Natural killer cell (primary cell): ENCODE data around the gene ZDHHC19. TPM values are rescaled to one million over a fixed set of nuclear protein-coding genes. Genes with fewer than 3 reads are reported as not detected.

ENCODE experiments used
- ATAC-seq, 3 donors: fragments of 150-1000 bp in 2 of 3; fragments of 200-7000 bp in 1 of 3; cut with Tn5 transposase; 1 replicate in 1 of 3; 2 replicates in 2 of 3; pipeline ENCODE4 v1.10.0; 2021; ENCODE audit warnings: mild to moderate bottlenecking in 2 of 3, moderate library complexity in 2 of 3
- DNase-seq, 2 donors: peaks; one replicate each; pipeline versions ENCODE4 v3.0.0 to v3.0.0-alpha.2; 2013 to 2021; ENCODE audit warnings: mixed read lengths in 1 of 2
- H3K27ac ChIP-seq: one replicate; pipeline ENCODE4 v1.5.1; 2013; ENCODE audit warnings: mild to moderate bottlenecking, low read length
- H3K27me3 ChIP-seq: one replicate; pipeline ENCODE4 v1.6.1; 2013; ENCODE audit warnings: low read length; ENCODE audit not compliant: control insufficient read depth, insufficient read depth
- H3K36me3 ChIP-seq: one replicate; pipeline ENCODE4 v1.6.1; 2013; ENCODE audit warnings: low read length; ENCODE audit not compliant: control insufficient read depth, insufficient read depth
- H3K4me1 ChIP-seq: one replicate; pipeline ENCODE4 v1.6.1; 2013; ENCODE audit warnings: low read length; ENCODE audit not compliant: control insufficient read depth, insufficient read depth
- H3K4me3 ChIP-seq: one replicate; pipeline ENCODE4 v1.5.1; 2013; ENCODE audit warnings: low read length
- H3K9me3 ChIP-seq: one replicate; pipeline ENCODE4 v1.6.1; 2013; ENCODE audit warnings: low read length; ENCODE audit not compliant: control insufficient read depth, insufficient read depth
- H3K27ac Mint-ChIP-seq, 2 donors: one replicate each; pipeline ENCODE4 v1.8.0; 2022; ENCODE audit warnings: mild to moderate bottlenecking in 2 of 2, mixed read lengths in 2 of 2, moderate library complexity in 1 of 2
- H3K27me3 Mint-ChIP-seq, 2 donors: one replicate each; pipeline ENCODE4 v1.8.0; 2022; ENCODE audit warnings: low read depth in 2 of 2, mixed read lengths in 2 of 2
- H3K36me3 Mint-ChIP-seq: one replicate; pipeline ENCODE4 v1.8.0; 2022; ENCODE audit warnings: mixed read lengths
- H3K4me1 Mint-ChIP-seq, 2 donors: one replicate each; pipeline ENCODE4 v1.8.0; 2022; ENCODE audit warnings: mixed read lengths in 2 of 2
- H3K4me3 Mint-ChIP-seq: one replicate; pipeline ENCODE4 v1.8.0; 2022; ENCODE audit warnings: mild to moderate bottlenecking, moderate library complexity, mixed read lengths
- H3K9me3 Mint-ChIP-seq, 2 donors: one replicate each; pipeline ENCODE4 v1.8.0; 2022; ENCODE audit warnings: mixed read lengths in 2 of 2
- WGBS: methylation state at CpG from one replicate; pipeline ENCODE4 v1.1.7; 2013; ENCODE audit warnings: missing lambda C conversion rate; ENCODE audit not compliant: insufficient coverage; 5-methylcytosine and 5-hydroxymethylcytosine counted together
- intact Hi-C: fragments of 100-400 bp; cut with micrococcal nuclease; formaldehyde crosslinking; loops from one replicate; pipeline ENCODE4 v1.14.2; 2022
- total RNA-seq, 4 donors: library from RNA; stranded (reverse); fragments of 120-200 nt in 1 of 4; gene quantifications; one replicate each; pipeline versions ENCODE4 v1.2.3 to v1.2.4, GENCODE V29; 2013 to 2022
- TF ChIP-seq, protein P1 (sequence below): fragments of 200-600 bp; IDR thresholded peaks from one replicate; pipeline ENCODE4 v1.8.0; 2022; ENCODE audit warnings: antibody characterized with exemption

ZDHHC19 gene
- total RNA-seq, 3 donors from 2014 or later (not counting 1 experiment from before 2014, with no cell fraction given), result not detected

DNA sequence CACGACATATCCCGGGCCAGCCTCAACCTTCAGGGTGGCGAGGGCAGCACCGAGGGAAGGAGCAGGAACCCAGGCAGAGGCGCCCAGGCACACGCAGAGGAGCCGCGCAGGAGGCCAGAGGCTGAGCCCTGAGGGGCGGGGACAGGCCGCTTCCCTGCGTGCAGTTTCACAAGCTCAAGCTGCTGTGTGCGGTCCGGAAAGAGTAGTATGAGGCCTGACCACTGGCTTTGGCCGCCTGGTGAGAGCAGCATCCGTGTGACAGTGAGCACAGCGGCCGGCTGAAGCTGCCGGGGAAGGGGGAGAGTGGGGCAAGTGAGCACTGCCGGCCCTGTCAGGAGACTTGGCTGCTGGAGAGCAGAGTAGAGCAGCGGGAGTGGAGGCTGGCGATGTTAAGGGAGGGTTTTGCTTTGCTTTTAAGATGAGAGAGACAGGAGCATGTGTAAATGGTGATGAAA, 8.7 kb downstream of the ZDHHC19 start:
- H3K9me3 ChIP-seq, result no peaks in the 10 kb centered on the region
- TF ChIP-seq, protein P1, sequence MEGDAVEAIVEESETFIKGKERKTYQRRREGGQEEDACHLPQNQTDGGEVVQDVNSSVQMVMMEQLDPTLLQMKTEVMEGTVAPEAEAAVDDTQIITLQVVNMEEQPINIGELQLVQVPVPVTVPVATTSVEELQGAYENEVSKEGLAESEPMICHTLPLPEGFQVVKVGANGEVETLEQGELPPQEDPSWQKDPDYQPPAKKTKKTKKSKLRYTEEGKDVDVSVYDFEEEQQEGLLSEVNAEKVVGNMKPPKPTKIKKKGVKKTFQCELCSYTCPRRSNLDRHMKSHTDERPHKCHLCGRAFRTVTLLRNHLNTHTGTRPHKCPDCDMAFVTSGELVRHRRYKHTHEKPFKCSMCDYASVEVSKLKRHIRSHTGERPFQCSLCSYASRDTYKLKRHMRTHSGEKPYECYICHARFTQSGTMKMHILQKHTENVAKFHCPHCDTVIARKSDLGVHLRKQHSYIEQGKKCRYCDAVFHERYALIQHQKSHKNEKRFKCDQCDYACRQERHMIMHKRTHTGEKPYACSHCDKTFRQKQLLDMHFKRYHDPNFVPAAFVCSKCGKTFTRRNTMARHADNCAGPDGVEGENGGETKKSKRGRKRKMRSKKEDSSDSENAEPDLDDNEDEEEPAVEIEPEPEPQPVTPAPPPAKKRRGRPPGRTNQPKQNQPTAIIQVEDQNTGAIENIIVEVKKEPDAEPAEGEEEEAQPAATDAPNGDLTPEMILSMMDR, result no peak
- Mint-ChIP-seq H3K4me3 (no peak overlapping the region), H3K27ac (no peak overlapping the region), H3K36me3 (no peaks in the 10 kb centered on the region), H3K4me1 (peaks cover 10 to 13% of the 10 kb centered on the region in 2 donors), H3K27me3 (peaks cover 7 to 14% of the 10 kb centered on the region in 2 donors), H3K9me3 (no peaks in the 10 kb centered on the region)
- H3K36me3 ChIP-seq, result no peaks in the 10 kb centered on the region
- 72% methylated on average over 21 of the region's 21 CpGs for WGBS
- no peak for DNase-seq
- H3K27ac ChIP-seq, result no peak overlapping the region
- ATAC-seq, result peak; percentile 22 to 55 (median 30)
- H3K4me3 ChIP-seq, result no peak overlapping the region
- intact Hi-C loops, result no loop called here
- no peaks in the 10 kb centered on the region for H3K27me3 ChIP-seq
- H3K4me1 ChIP-seq, result peaks cover 22% of the 10 kb centered on the region

DNA sequence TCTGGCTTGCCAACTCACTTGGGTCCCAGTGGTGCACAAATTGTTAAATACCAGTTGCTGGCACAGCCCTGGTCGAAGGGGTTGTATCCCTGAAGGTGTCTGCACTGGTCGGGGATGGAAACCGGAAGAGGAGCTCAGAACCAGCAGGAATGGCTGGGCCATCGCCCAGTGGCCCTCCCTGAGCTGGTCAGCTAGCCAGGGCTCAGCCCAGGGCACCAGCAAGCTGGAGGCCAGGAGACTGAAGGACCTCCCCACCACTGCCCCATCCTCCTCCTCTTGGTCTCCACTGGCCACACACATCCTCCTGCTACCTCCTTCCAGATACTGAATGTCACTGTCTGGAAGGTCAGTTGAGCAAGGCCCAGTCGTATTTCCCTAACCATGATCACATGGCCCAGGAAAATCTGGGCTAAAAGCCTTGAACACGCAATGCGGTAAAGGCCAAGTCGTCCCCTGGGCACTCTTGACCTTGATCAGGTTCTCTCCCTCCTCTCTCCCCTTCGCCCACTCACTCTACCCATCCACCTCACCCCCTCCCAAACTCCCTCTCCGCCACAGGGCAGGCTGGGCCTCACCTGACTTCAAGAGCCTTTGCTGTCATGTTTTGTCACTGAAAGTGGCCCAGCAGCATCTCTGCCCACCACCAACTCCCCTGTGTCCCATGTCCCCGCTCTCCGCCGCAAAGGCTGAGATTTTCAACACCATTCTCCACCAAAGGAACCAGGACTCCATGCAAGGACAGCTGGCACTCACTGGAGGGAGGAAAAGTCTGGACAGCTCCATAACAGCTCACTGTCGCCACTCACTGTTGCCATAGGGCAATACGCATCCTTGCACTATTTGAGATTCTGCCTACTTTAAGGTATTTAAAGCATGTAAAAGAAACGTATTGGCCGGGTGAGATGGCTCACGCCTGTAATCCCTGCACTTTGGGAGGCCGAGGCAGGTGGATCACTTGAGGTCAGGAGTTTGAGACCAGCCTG, 12.1 kb downstream of the ZDHHC19 start:
- Mint-ChIP-seq H3K4me3 (no peak overlapping the region), H3K36me3 (no peaks in the 10 kb centered on the region), H3K9me3 (no peaks in the 10 kb centered on the region), H3K4me1 (peaks cover 5 to 6% of the 10 kb centered on the region in 2 donors), H3K27ac (no peak overlapping the region), H3K27me3 (peaks cover 4 to 11% of the 10 kb centered on the region in 2 donors)
- WGBS, result 88% methylated on average over 15 of the region's 19 CpGs
- peaks cover 28% of the 10 kb centered on the region for H3K4me1 ChIP-seq
- H3K4me3 ChIP-seq, result no peak overlapping the region
- DNase-seq, result no peak
- no peak for ATAC-seq
- no peaks in the 10 kb centered on the region for H3K27me3 ChIP-seq
- H3K36me3 ChIP-seq, result no peaks in the 10 kb centered on the region
- intact Hi-C loops, result no loop called here
- no peak overlapping the region for H3K27ac ChIP-seq
- no peaks in the 10 kb centered on the region for H3K9me3 ChIP-seq
- TF ChIP-seq, protein P1, result no peak

DNA sequence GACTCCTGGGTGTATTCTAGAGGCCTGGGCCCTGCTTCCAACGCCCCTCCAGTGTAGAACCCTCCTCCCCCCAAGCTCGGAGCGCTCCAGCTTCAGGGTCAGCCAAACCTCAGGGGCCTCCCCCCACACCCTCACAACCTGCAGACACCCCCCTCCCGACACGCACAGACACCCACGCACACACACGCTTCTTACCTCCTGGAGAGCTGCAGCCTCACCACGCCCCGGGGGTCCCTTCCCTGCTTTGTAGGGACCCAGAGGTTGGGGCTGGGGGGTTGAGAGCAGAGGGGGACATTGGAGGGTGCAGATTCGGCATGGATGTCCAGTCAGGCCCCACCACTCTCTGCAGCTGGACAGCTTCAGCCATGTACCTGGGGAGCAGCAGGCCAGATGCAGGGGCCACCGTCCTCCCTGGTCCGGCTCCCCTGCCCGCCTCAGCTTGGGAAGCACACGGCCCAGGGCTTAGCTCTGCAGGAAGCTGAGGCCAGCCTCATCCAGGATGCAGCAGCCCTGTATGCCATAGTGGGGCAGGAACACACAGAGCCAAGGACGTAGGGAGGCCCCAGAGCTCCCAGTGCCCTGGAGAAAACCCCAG, 13.0 kb downstream of the ZDHHC19 start:
- peaks cover 5 to 6% of the 10 kb centered on the region in 2 donors for H3K4me1 Mint-ChIP-seq
- Histone ChIP-seq H3K9me3 (no peaks in the 10 kb centered on the region), H3K27ac (no peak overlapping the region), H3K4me3 (no peak overlapping the region), H3K27me3 (no peaks in the 10 kb centered on the region), H3K4me1 (peaks cover 29% of the 10 kb centered on the region), H3K36me3 (no peaks in the 10 kb centered on the region)
- intact Hi-C loops, result no loop called here
- DNase-seq, result no peak
- H3K9me3 Mint-ChIP-seq, result no peaks in the 10 kb centered on the region
- no peaks in the 10 kb centered on the region for H3K36me3 Mint-ChIP-seq
- WGBS, result 90% methylated on average over 15 of the region's 15 CpGs
- TF ChIP-seq, protein P1, result no peak
- H3K27ac Mint-ChIP-seq, result no peak overlapping the region
- H3K4me3 Mint-ChIP-seq, result no peak overlapping the region
- H3K27me3 Mint-ChIP-seq, result peaks cover under 1 to 2% of the 10 kb centered on the region in 2 donors
- ATAC-seq, result no peak
